ENCODE data around the gene AURKAIP1. TPM values are rescaled to one million over a fixed set of nuclear protein-coding genes. Genes with fewer than 3 reads are reported as not detected.
A peak's percentile ranks its signal among the peaks of the same experiment; 100 is the strongest.

Gene AURKAIP1
- polyA plus RNA-seq, 1 of the 3 experiments (the other 2 are of a cell fraction) = 214 TPM

DNA sequence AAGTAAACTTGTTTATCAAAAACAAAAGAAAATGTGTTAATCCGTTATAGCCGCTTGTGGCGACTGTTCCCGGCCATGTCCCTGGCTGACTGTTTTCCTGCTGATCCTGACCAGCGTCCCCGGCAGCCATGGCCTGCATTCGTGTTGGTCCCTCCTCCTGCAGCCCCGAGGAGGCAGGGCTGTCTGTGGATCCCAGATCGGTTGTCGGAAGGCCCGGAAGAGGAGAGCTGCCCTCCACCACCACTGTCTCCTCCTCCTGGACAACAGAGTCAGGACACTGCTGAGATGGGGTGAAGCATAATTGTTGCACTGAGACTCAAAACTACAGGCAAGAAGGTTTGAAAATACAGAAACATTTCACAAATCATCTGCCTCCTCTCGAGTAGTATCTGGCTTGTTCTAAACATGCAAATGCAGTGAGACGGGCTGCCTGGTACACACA lies 13.0 kb downstream of the AURKAIP1 start (continued):
- TF ChIP-seq JUND (IDR thresholded peaks at IDR 0.05) = no peak

- Histone ChIP-seq H3K9me3 (no peaks in the 10 kb centered on the region), H2AFZ (ENCODE audit: low read depth) (no peak overlapping the region; the same call in 1 of the 2 replicates), H4K20me1 (ENCODE audit: insufficient read depth) (no peaks in the 10 kb centered on the region), H3K4me1 (ENCODE audit: control insufficient read depth in 1 of 2, insufficient read depth in 2 of 2, low read depth in 1 of 2, low read length in 1 of 2) (peaks cover 20 to 39% of the 10 kb centered on the region in 2 experiments; a peak in 3 of 4 replicates), H3K4me2 (peak overlapping the region; percentile 70; the same call in 1 of the 2 replicates), H3K79me2 (ENCODE audit: insufficient read depth) (no peaks in the 10 kb centered on the region), H3F3A (replicated peaks; ENCODE audit: insufficient read depth) (peaks cover 11% of the 10 kb centered on the region), H3K9ac (no peak overlapping the region; the same call in 1 of the 2 replicates), H3K27me3 (ENCODE audit: insufficient read depth) (no peaks in the 10 kb centered on the region), H3K36me3 (replicated peaks in 1 of 2; ENCODE audit: control insufficient read depth in 1 of 2, insufficient read depth in 2 of 2, low read length in 1 of 2) (no peaks in the 10 kb centered on the region), H3K27ac (ENCODE audit: low read depth in 2 of 2, low read length in 1 of 2) (peak overlapping the region; percentile 88 to 98), H3K4me3 (ENCODE audit: low read depth in 2 of 2, low read length in 1 of 2) (no peak overlapping the region), H3K9me2 (no peaks in the 10 kb centered on the region)
- ChIA-PET CTCF (no interaction called here), POLR2A (no interaction called here)
- DNase-seq = no peak
- TF ChIP-seq GABPA (IDR thresholded peaks at IDR 0.05; ENCODE audit: low read depth) = no peak
- no peak for TF ChIP-seq FOSL2 (IDR thresholded peaks at IDR 0.05; ENCODE audit: borderline replicate concordance, low read depth)
- TF ChIP-seq IRF3 (IDR thresholded peaks at IDR 0.05; ENCODE audit: low read depth, low read length) = no peak
- TF ChIP-seq, protein P1, sequence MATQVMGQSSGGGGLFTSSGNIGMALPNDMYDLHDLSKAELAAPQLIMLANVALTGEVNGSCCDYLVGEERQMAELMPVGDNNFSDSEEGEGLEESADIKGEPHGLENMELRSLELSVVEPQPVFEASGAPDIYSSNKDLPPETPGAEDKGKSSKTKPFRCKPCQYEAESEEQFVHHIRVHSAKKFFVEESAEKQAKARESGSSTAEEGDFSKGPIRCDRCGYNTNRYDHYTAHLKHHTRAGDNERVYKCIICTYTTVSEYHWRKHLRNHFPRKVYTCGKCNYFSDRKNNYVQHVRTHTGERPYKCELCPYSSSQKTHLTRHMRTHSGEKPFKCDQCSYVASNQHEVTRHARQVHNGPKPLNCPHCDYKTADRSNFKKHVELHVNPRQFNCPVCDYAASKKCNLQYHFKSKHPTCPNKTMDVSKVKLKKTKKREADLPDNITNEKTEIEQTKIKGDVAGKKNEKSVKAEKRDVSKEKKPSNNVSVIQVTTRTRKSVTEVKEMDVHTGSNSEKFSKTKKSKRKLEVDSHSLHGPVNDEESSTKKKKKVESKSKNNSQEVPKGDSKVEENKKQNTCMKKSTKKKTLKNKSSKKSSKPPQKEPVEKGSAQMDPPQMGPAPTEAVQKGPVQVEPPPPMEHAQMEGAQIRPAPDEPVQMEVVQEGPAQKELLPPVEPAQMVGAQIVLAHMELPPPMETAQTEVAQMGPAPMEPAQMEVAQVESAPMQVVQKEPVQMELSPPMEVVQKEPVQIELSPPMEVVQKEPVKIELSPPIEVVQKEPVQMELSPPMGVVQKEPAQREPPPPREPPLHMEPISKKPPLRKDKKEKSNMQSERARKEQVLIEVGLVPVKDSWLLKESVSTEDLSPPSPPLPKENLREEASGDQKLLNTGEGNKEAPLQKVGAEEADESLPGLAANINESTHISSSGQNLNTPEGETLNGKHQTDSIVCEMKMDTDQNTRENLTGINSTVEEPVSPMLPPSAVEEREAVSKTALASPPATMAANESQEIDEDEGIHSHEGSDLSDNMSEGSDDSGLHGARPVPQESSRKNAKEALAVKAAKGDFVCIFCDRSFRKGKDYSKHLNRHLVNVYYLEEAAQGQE (IDR thresholded peaks at IDR 0.05; ENCODE audit: low read depth, low read length) = no peak
- TF ChIP-seq, protein P2, sequence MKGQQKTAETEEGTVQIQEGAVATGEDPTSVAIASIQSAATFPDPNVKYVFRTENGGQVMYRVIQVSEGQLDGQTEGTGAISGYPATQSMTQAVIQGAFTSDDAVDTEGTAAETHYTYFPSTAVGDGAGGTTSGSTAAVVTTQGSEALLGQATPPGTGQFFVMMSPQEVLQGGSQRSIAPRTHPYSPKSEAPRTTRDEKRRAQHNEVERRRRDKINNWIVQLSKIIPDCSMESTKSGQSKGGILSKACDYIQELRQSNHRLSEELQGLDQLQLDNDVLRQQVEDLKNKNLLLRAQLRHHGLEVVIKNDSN (IDR thresholded peaks at IDR 0.05; ENCODE audit: borderline replicate concordance, low read depth) = no peak
- TF ChIP-seq MXI1 (IDR thresholded peaks at IDR 0.05; ENCODE audit: low read depth, low read length) = no peak
- no peak for TF ChIP-seq TEAD4 (IDR thresholded peaks at IDR 0.05; ENCODE audit: borderline replicate concordance, insufficient read depth)
- TF ChIP-seq, protein P3, sequence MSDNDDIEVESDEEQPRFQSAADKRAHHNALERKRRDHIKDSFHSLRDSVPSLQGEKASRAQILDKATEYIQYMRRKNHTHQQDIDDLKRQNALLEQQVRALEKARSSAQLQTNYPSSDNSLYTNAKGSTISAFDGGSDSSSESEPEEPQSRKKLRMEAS (IDR thresholded peaks at IDR 0.05; ENCODE audit: low read depth) = no peak
- no peak for TF ChIP-seq RAD21 (IDR thresholded peaks at IDR 0.05; ENCODE audit: low read length)
- TF ChIP-seq NRF1 (IDR thresholded peaks at IDR 0.05; ENCODE audit: low read depth, low read length) = no peak
- no peak for TF ChIP-seq POLR2AphosphoS5 (IDR thresholded peaks at IDR 0.05; ENCODE audit: low read depth, low read length)
- no peak for TF ChIP-seq NFIC (IDR thresholded peaks at IDR 0.05; ENCODE audit: borderline replicate concordance)
- TF ChIP-seq TAF1 (IDR thresholded peaks at IDR 0.05; ENCODE audit: borderline replicate concordance, low read depth, low read length) = no peak
- no peak for TF ChIP-seq EZH2phosphoT487 (IDR thresholded peaks at IDR 0.05; ENCODE audit: borderline replicate concordance, low read depth)
- TF ChIP-seq CHD2 (IDR thresholded peaks at IDR 0.05; ENCODE audit: low read length, partially characterized antibody) = no peak
- no peak for TF ChIP-seq RFX5 (IDR thresholded peaks at IDR 0.05; ENCODE audit: low read length)
- TF ChIP-seq TCF12 (IDR thresholded peaks at IDR 0.05) = no peak
- no peak for TF ChIP-seq GATA2 (CRISPR knock-in tag; IDR thresholded peaks at IDR 0.05)
- TF ChIP-seq SIN3A (IDR thresholded peaks at IDR 0.05; ENCODE audit: borderline replicate concordance, low read depth, low read length) = no peak
- no peak for TF ChIP-seq FOXM1 (IDR thresholded peaks at IDR 0.05; ENCODE audit: low read depth)
- 83% methylated on average over 13 of the region's 35 CpGs for WGBS (ENCODE audit: low lambda C conversion rate)
Measured at GRCh38 chr1:1361233-1361981, 13.6 kb downstream of the AURKAIP1 start.
